Body of pancreas (tissue), 4 donors: Measurements from ENCODE around the gene IFNW1. TPM values are rescaled to one million over a fixed set of nuclear protein-coding genes. Genes with fewer than 3 reads are reported as not detected.
A peak's percentile ranks its signal among the peaks of the same experiment; 100 is the strongest.

ENCODE experiments used
- ATAC-seq: fragments of 150-250 bp; one replicate; pipeline ENCODE4 v1.9.1; 2016
- DNase-seq, 4 donors: peaks; one replicate each; pipeline ENCODE4 v3.0.0-alpha.2; 2019
- H3K27ac ChIP-seq, 4 donors: fragments of 200-600 bp; sonication (generic); 1 replicate in 3 of 4; 2 replicates in 1 of 4; pipeline versions ENCODE4 v1.5.1 to v1.6.1; 2016 to 2019; ENCODE audit warnings: mild to moderate bottlenecking in 1 of 4, mixed read lengths in 1 of 4, moderate library complexity in 1 of 4
- H3K27me3 ChIP-seq, 2 donors: fragments of 200-600 bp; sonication (generic); one replicate each; pipeline ENCODE4 v1.6.0; 2016; ENCODE audit warnings: mild to moderate bottlenecking in 1 of 2
- H3K36me3 ChIP-seq, 2 donors: fragments of 200-600 bp; sonication (generic); replicated peaks in 1 of 2; 2 replicates each; pipeline ENCODE4 v1.5.1; 2016; ENCODE audit warnings: low read depth in 2 of 2; ENCODE audit not compliant: insufficient read depth in 1 of 2
- H3K4me1 ChIP-seq: fragments of 200-600 bp; sonication (generic); one replicate; pipeline ENCODE4 v1.6.0; 2016
- H3K4me3 ChIP-seq, 2 donors: fragments of 200-600 bp; sonication (generic); 1 replicate in 1 of 2; 2 replicates in 1 of 2; pipeline ENCODE4 v1.5.1; 2016 to 2019
- H3K9me3 ChIP-seq, 3 donors: fragments of 200-600 bp; sonication (generic); 1 replicate in 2 of 3; 2 replicates in 1 of 3; pipeline ENCODE4 v1.5.1; 2016
- POLR2A ChIP-seq, 3 donors: fragments of 450-650 bp; IDR thresholded peaks; one replicate each; pipeline ENCODE4 v1.6.1; 2016; ENCODE audit warnings: antibody characterized with exemption in 3 of 3, mild to moderate bottlenecking in 2 of 3
- WGBS, 2 donors: methylation state at CpG; one replicate each; pipeline ENCODE4 v1.1.5; 2017; 5-methylcytosine and 5-hydroxymethylcytosine counted together
- intact Hi-C: fragments of 100-400 bp; cut with DNase I; formaldehyde crosslinking; loops from one replicate; pipeline ENCODE4 v1.15.1; 2023
- total RNA-seq, 2 donors: library from RNA; depleted of rRNA; stranded (reverse); fragments of >200 nt; gene quantifications; one replicate each; pipeline ENCODE4 v1.1.0, GENCODE V29; 2016
- TF ChIP-seq, protein P1 (sequence below), 7 experiments: fragments of 450-650 bp in 4 of 7; fragments of 200-600 bp in 3 of 7; sonication (generic) in 3 of 7; IDR thresholded peaks; one replicate each; pipeline ENCODE4 v1.5.1; 2016 to 2019; ENCODE audit warnings: antibody characterized with exemption in 7 of 7

The IFNW1 gene
- total RNA-seq, 2 donors from 2014 or later = not detected

DNA sequence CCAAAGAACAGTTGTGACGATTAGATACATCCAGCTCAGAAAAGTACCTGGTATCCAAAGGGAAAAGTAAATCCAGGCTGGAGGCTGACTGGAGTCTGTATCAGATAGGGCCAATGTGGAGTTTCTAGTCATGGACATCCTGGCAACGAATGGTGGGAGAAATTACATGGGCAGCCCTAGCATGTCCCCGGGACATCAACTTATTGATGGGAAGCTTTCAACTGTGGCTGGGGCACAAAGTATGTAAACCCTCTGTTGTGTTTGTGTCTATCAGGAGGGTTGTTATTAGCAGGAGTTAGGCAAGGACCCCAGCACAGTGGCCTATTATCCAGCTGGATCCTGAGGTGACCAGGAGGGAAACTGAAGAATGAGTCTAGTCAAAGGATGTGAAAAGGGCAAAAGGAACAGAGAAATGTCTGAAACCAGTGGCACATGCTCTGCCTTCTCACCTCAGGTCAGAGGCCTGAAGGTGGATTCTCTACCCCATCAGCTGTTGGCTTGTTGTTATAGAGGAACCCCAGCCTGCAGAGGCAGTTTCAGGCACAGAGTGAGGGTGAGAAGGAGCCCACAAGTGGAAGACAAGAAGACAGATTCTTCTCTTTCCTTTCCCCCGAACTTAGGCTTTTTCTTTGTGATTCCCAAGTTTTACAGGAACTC, 19.9 kb downstream of the IFNW1 start:
- DNase-seq (no peak), ATAC-seq (no peak)
- Histone ChIP-seq H3K27ac (no peak overlapping the region), H3K4me1 (no peaks in the 10 kb centered on the region), H3K27me3 (no peaks in the 10 kb centered on the region), H3K4me3 (no peak overlapping the region), H3K36me3 (no peaks in the 10 kb centered on the region), H3K9me3 (no peaks in the 10 kb centered on the region)
- intact Hi-C loops = no loop called here
- TF ChIP-seq, protein P1, sequence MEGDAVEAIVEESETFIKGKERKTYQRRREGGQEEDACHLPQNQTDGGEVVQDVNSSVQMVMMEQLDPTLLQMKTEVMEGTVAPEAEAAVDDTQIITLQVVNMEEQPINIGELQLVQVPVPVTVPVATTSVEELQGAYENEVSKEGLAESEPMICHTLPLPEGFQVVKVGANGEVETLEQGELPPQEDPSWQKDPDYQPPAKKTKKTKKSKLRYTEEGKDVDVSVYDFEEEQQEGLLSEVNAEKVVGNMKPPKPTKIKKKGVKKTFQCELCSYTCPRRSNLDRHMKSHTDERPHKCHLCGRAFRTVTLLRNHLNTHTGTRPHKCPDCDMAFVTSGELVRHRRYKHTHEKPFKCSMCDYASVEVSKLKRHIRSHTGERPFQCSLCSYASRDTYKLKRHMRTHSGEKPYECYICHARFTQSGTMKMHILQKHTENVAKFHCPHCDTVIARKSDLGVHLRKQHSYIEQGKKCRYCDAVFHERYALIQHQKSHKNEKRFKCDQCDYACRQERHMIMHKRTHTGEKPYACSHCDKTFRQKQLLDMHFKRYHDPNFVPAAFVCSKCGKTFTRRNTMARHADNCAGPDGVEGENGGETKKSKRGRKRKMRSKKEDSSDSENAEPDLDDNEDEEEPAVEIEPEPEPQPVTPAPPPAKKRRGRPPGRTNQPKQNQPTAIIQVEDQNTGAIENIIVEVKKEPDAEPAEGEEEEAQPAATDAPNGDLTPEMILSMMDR (IDR thresholded peaks at IDR 0.05) = no peak
- TF ChIP-seq POLR2A (IDR thresholded peaks at IDR 0.05) = no peak
- WGBS, 2 donors = 61 to 68% methylated on average over 4 of the region's 4 CpGs

DNA sequence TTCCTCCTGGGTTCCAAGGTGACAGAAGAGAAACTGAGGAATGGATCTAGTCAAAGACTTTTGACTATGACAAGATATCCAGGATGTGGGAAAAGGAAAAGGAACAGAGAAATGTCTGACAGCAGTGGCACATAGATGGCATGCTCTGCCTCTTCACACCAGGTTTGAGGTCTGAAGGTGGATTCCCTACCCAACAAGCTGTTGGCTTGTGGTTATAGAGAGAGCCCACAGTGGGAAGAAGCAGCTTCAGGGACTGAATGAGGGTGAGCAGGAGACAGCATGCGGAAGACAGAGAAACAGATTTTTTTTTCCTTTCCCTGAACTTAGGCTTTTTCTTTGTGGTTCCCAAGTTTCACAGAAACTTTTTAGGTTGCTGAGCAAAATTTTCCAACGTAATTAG, 20.6 kb downstream of the IFNW1 start:
- no peak overlapping the region for H3K4me3 ChIP-seq
- no peaks in the 10 kb centered on the region for H3K27me3 ChIP-seq
- H3K4me1 ChIP-seq = no peaks in the 10 kb centered on the region
- H3K9me3 ChIP-seq = no peaks in the 10 kb centered on the region
- TF ChIP-seq POLR2A (IDR thresholded peaks at IDR 0.05) = no peak
- TF ChIP-seq, protein P1 (IDR thresholded peaks at IDR 0.05) = no peak
- H3K36me3 ChIP-seq = no peaks in the 10 kb centered on the region
- WGBS, 2 donors = 64 to 87% methylated on average over 2 of the region's 2 CpGs
- intact Hi-C loops = no loop called here
- no peak overlapping the region for H3K27ac ChIP-seq
- DNase-seq (no peak), ATAC-seq (no peak)

DNA sequence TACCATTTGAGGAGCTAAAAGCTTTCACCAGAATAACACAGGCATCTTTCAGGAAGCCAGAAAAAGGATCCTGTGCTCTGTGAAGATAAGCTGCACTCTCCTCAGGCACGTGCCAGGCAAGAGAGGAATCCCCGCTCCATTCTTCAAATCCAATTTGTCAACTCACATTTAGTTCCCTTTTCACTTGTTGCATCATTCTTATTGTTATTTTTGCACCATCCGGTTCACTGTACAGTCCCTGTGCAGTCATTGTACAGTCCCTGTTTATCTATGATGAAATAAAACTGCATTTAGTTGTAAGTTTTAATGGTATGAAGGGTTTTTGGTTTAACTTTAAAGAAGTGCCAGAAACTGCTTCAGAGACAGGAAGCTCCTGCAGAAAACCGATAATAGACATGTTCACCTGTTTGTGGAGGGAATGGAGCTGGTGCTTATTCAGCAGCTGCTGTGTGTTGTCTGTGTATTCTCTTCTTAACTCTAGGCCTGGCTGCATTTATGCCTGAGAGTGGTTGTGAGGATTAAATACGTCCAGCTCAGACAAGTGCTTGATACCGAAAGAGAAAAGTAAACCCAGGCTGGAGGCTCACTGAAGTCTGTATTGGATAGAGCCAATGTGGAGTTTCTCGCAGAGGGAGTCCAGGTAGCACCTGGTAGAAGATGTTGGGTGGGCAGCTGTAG, 22.4 kb downstream of the IFNW1 start:
- ATAC-seq = no peak
- Histone ChIP-seq H3K4me3 (no peak overlapping the region), H3K27me3 (no peaks in the 10 kb centered on the region), H3K27ac (no peak overlapping the region), H3K4me1 (no peaks in the 10 kb centered on the region), H3K36me3 (no peaks in the 10 kb centered on the region), H3K9me3 (no peaks in the 10 kb centered on the region)
- 61 to 67% methylated on average over 7 of the region's 7 CpGs for WGBS, 2 donors
- TF ChIP-seq, protein P1 (IDR thresholded peaks at IDR 0.05) = no peak
- TF ChIP-seq POLR2A (IDR thresholded peaks at IDR 0.05) = no peak
- no peak for DNase-seq
- intact Hi-C loops = no loop called here

DNA sequence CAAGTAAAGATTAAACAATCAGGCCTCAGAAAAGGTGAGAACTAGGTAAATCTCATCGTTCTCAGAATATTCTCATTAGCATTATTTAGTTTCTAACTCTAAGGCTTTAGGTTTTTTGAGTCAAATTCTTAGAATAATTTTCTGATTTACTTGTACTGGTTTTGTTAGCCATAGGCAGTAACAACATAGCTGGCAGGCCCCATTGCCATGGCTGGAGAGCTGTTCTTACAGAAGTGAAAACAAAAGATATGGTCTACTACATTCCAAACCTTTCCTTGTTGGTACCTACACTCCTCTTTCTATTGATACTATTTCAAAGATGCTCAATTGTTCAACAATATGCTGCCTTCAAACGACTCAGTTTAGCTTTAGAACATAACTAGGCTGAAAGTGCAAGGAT, 27.3 kb downstream of the IFNW1 start:
- H3K4me1 ChIP-seq = no peaks in the 10 kb centered on the region
- H3K27me3 ChIP-seq = no peaks in the 10 kb centered on the region
- no peak overlapping the region for H3K27ac ChIP-seq
- 40 to 48% methylated on average over 2 of the region's 2 CpGs for WGBS, 2 donors
- no peak for TF ChIP-seq POLR2A (IDR thresholded peaks at IDR 0.05)
- H3K4me3 ChIP-seq = no peak overlapping the region
- ATAC-seq = no peak
- no peaks in the 10 kb centered on the region for H3K9me3 ChIP-seq
- H3K36me3 ChIP-seq = no peaks in the 10 kb centered on the region
- DNase-seq = no peak
- intact Hi-C loops = no loop called here

DNA sequence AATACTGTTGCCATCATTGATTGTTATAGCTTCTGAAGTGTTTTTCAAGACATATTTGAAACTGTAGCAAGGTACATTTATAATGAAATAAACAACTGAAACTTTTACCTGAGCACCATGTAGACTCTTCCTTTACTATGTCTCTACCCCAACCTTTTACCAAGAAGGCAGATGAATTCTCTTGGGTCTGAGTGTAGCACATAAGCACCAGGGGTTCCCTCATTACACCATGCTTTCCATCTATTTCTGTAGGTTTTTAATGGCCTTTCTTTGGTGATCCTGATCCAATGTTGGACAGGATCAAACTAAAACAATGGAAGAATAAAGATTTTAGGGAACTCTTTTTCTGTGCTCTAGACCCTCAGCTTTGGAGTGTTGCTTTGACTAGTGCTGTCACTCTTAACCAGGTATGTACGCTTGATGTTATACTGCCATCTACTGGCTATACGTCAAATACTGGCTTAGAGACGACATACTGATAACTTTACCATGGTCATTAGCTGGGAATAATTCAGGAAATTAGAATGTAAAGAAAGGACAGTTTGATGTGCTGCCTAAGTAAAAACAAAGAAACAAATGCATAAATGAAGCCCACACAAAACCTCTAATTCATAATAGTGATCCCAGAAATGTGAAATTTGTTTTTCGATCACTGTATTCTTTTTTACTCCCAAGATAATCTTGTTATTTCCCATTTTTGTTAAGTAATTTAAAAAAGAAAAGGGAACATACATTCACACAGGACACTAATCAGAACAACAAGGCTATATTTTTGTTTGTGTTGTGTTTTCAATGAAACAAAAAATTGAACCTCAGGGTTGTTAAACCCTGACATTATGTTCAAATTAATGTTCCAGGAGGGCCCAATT, 30.7 kb downstream of the IFNW1 start:
- Histone ChIP-seq H3K4me1 (no peaks in the 10 kb centered on the region), H3K36me3 (no peaks in the 10 kb centered on the region), H3K27me3 (no peaks in the 10 kb centered on the region), H3K9me3 (no peaks in the 10 kb centered on the region), H3K27ac (no peak overlapping the region), H3K4me3 (no peak overlapping the region)
- DNase-seq (peak in 1 of 4 donors; percentile 34), ATAC-seq (peak; percentile 76)
- WGBS, 2 donors = 21 to 26% methylated on average over 4 of the region's 4 CpGs
- no peak for TF ChIP-seq POLR2A (IDR thresholded peaks at IDR 0.05)
- TF ChIP-seq, protein P1 (IDR thresholded peaks at IDR 0.05) = peak; percentile 65 to 85 (median 77)
- intact Hi-C loops = no loop called here
